ENCODE measurements around the gene TPCN2.

TPCN2 gene

GRCh38 chr11:69154938-69155301, 106.2 kb downstream of the TPCN2 start:
- DNase-seq: no peak

GRCh38 chr11:69155302-69156234, 106.8 kb downstream of the TPCN2 start, which contains the start of gene SMIM38:
TSS of gene SMIM38 (plus strand) at chr11:69155935. CDS start at chr11:69157847, 1,912 bp downstream.
- DNase-seq: no peak

GRCh38 chr11:69156235-69156639, 107.5 kb downstream of the TPCN2 start:
- DNase-seq: no peak

- DNase-seq: no peak
Observed at GRCh38 chr11:69156673-69157155, 108.0 kb downstream of the TPCN2 start.

GRCh38 chr11:69157156-69157821, 108.6 kb downstream of the TPCN2 start:
- no peak for DNase-seq

DNA sequence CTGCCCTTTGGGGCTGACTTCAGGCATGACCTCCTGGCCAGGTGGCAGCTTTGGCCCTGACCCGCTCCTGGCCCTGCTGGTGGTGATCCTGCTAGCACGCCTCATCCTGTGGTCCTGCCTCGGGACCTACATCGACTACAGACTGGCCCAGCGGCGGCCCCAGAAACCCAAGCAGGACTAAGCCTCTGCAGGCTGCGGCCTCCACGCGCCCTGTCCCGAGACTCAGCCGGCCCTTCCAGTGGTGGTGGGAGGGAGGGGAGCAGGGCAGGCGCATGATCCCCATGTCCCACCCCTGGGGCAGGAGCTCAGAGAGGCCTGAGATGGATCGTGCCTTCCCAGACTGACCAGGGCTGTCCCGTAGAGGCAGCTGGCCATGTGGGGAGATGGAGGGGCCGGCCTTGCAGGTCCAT, 109.1 kb downstream of the TPCN2 start:
- DNase-seq: no peak

GRCh38 chr11:69158301-69159149, 109.8 kb downstream of the TPCN2 start:
- no peak for DNase-seq

DNA sequence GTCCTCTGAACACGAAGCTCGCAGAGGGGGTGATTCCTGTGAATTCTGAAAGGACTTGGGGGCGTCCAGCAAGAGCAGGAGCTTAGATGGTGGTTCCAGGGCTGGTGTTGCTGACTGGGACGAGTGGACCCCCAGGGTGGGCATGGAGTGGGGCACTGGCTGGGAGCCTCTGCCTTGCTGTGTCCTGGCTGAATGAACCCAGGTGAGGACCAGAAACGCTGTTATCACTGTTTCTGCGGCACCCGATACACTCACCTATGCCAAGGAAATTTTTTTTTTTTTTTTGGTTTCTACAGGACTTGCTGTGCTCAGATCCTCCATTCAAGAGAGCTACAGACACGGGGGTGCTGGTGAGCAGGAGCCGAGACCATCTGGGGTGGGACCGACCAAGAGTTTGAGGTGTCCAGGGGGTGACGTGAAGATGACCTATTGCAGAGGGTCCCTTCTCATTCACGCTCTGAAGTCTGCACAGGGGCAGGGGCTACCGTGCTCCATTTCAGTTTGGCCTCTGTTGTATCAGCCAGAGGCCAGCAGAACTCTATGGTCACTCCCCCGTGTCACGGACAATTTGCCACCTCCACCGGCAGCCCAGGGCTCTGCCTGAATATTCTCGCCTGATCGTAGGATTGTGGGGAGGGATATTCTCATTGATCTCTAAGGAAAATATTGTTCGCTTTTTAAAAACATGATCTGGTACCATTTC, 110.6 kb downstream of the TPCN2 start:
- DNase-seq: no peak

- no peak for DNase-seq
Observed at GRCh38 chr11:69160296-69161116, 111.8 kb downstream of the TPCN2 start.

DNA sequence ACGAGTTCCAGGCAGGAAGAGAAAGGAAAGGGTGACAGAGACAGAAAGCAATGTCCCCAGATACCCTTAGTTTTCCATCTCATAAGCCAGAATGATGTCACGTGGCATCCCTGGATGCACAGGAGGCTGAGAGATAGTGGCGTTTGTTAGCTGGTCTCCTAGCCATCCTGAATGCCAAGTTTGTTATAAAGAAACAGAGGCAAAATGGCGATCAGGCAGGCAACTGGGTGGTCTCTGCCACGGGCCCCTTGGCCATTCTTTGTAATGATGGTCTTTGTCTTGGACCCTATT, 112.3 kb downstream of the TPCN2 start:
- no peak for DNase-seq

GRCh38 chr11:69162505-69162904, 113.8 kb downstream of the TPCN2 start:
- DNase-seq: no peak

DNA sequence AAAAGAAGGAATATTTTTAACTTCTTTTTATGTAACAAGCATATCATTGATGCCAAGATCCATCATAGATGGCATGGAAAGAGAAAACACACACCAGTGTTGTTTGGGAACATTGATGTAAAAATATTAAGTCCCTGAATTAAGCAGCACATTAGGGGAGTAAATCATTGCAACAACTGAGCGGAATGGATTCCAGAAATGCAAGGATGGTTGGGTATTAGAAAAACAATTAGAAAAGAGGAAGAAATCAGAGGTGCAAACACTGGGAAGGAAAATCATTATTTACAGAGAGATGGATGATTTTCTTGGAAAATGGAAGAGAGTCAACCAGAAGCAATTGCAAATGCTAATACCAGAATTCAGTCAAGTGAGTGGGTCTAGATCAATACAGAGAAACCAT, 115.1 kb downstream of the TPCN2 start:
- no peak for DNase-seq

DNA sequence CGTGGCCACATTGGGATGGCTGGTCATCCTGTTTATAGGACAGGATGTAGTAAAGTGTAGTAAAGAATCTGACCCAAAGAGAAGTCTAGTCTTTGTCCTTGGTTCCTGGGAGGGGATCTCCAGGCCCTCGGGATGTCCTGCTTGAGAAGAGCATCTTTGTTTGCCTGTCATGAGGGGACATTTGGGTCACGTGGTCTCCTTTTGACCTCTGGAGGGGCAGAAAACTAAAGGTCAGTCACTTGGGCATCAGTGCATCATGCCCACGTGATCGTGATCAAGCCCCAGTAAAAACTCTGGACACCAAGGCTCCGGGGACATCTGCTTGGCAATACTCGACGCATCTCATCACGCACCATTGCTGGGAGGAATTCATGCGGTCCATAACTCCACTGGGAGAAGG, 116.1 kb downstream of the TPCN2 start:
- no peak for DNase-seq

DNA sequence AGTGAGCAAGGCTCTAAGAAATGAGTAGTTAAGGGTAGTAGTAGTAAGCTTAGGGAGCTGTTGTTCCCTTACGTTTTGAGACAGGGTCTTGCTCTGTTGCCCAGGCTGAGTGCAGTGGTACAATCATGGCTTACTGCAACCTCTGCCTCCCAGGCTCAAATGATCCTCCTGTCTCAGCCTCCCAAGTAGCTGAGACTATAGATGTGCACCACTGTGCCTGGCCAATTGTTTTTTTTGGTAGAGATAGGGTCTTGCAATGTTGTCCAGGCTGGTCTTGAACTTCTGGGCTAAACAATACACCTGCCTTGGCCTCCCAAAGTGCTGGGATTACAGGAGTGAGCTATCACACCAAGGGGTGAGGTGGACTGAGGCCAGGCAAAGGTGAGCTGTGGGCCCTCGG, 117.0 kb downstream of the TPCN2 start:
- DNase-seq: no peak

- DNase-seq: no peak
Observed at GRCh38 chr11:69166218-69167115, 117.7 kb downstream of the TPCN2 start.

- no peak for DNase-seq
Observed at GRCh38 chr11:69167130-69167915, 118.6 kb downstream of the TPCN2 start.

- no peak for DNase-seq
Observed at GRCh38 chr11:69167916-69168691, 119.4 kb downstream of the TPCN2 start.

DNA sequence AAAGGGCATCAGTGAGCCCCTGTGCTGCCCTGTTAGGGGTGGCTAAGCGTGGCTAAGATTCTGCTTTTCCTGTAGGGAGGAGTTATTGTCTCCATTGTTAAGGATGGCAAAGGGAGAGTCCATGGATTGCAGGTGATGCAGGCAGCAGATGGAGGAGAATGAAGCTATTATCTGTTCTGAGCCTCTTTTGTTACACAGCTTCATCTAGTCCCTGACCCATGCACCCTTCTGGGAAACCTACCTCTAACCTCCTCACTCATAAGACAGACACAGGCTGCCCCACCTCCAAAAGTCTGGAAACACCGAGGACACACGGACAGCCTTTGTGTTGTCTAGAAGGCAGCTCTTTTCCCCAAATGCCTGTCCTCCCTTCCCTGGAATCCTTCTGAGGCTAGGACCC, 120.7 kb downstream of the TPCN2 start:
- no peak for DNase-seq

GRCh38 chr11:69170704-69171103, 122.0 kb downstream of the TPCN2 start:
- no peak for DNase-seq
